Endothelial cell of umbilical vein (primary cell): Measurements from ENCODE around the gene RPL18A. TPM values are rescaled to one million over a fixed set of nuclear protein-coding genes. Genes with fewer than 3 reads are reported as not detected.

Experiments
- BruUV-seq: library from RNA; stranded (reverse); fragments of 400-500 nt; replicated peaks from 2 replicates; lab custom pipeline; 2021; lab: Mats Ljungman, UMichigan
- CTCF ChIA-PET: fragments of 300-600, 350-600 bp; sonication (Branson Sonifier 250); formaldehyde crosslinking; loops from one replicate; lab custom pipeline; 2021; ENCODE audit warnings: antibody characterized with exemption, inconsistent platforms; lab: Charles Lee
- POLR2A ChIA-PET: fragments of 300-600, 350-600 bp; sonication (Branson Sonifier 250); formaldehyde crosslinking; loops from one replicate; lab custom pipeline; 2021; ENCODE audit warnings: antibody characterized with exemption, inconsistent platforms; lab: Charles Lee
- DNase-seq: peaks from one replicate; pipeline ENCODE4 v3.0.0-alpha.2; 2011; ENCODE audit warnings: low read depth, low spot score
- FAIRE-seq: peaks from 2 replicates; lab custom pipeline; 2011; peaks lifted over from hg19 to GRCh38; lab: Jason Lieb, UNC
- H2AFZ ChIP-seq: 2 replicates; pipeline ENCODE4 v1.6.0; 2012; ENCODE audit warnings: low read depth, low read length, control low read depth, inconsistent platforms
- H3K27ac ChIP-seq: 2 replicates; pipeline ENCODE4 v1.5.1; 2011; ENCODE audit warnings: low read depth, mild to moderate bottlenecking, control low read depth, low read length, moderate library complexity; ENCODE audit not compliant: insufficient read depth
- H3K27me3 ChIP-seq, 2 experiments: 2 replicates each; pipeline versions ENCODE4 v1.6.0 to v1.6.1; 2011; ENCODE audit warnings: low read length in 2 of 2, mixed read lengths in 1 of 2; ENCODE audit not compliant: control insufficient read depth in 2 of 2, insufficient read depth in 2 of 2
- H3K36me3 ChIP-seq, 2 experiments: 2 replicates in 1 of 2; 3 replicates in 1 of 2; pipeline ENCODE4 v1.5.1; 2011; ENCODE audit warnings: low read length in 2 of 2, mild to moderate bottlenecking in 1 of 2, moderate library complexity in 1 of 2; ENCODE audit not compliant: control insufficient read depth in 2 of 2, insufficient read depth in 2 of 2; ENCODE audit errors: extremely low read depth in 1 of 2
- H3K4me1 ChIP-seq: 3 replicates; pipeline ENCODE4 v1.5.1; 2011; ENCODE audit warnings: mild to moderate bottlenecking, low read length; ENCODE audit not compliant: control insufficient read depth, insufficient read depth; ENCODE audit errors: extremely low read depth
- H3K4me2 ChIP-seq: 2 replicates; pipeline ENCODE4 v1.6.1; 2011; ENCODE audit warnings: low read length, control low read depth, mixed read lengths; ENCODE audit not compliant: insufficient read depth
- H3K4me3 ChIP-seq, 3 experiments: fragments of 200-600 bp in 1 of 3; sonication (generic), shearing (Covaris generic) in 1 of 3; replicated peaks in 1 of 3; 2 replicates each; pipeline ENCODE4 v1.5.1; 2011 to 2016; ENCODE audit warnings: control low read depth in 3 of 3, low read length in 3 of 3, mild to moderate bottlenecking in 2 of 3, inconsistent platforms in 1 of 3, low read depth in 1 of 3, moderate library complexity in 1 of 3; ENCODE audit not compliant: insufficient read depth in 1 of 3
- H3K79me2 ChIP-seq: 2 replicates; pipeline ENCODE4 v1.6.0; 2012; ENCODE audit warnings: low read length, inconsistent platforms; ENCODE audit not compliant: control insufficient read depth, insufficient read depth
- H3K9ac ChIP-seq: replicated peaks from 2 replicates; pipeline ENCODE3; 2011; ENCODE audit warnings: low read length, control low read depth; ENCODE audit not compliant: insufficient read depth; ENCODE audit errors: extremely low read depth
- H3K9me1 ChIP-seq: replicated peaks from 3 replicates; pipeline ENCODE4 v1.6.0; 2011; ENCODE audit warnings: mild to moderate bottlenecking, low read length; ENCODE audit not compliant: control insufficient read depth, insufficient read depth; ENCODE audit errors: extremely low read depth
- H3K9me3 ChIP-seq: replicated peaks from 2 replicates; pipeline ENCODE4 v1.5.1; 2012; ENCODE audit warnings: low read length, inconsistent platforms; ENCODE audit not compliant: control insufficient read depth, insufficient read depth
- H4K20me1 ChIP-seq: replicated peaks from 2 replicates; pipeline ENCODE3; 2011; ENCODE audit warnings: mild to moderate bottlenecking, low read length; ENCODE audit not compliant: control insufficient read depth, insufficient read depth; ENCODE audit errors: extremely low read depth
- EZH2 ChIP-seq: IDR thresholded peaks from 2 replicates; pipeline ENCODE4 v1.6.1; 2012; ENCODE audit warnings: borderline replicate concordance, low read depth, mild to moderate bottlenecking, moderate library complexity, low read length, inconsistent platforms; ENCODE audit not compliant: severe bottlenecking
- FOS ChIP-seq: IDR thresholded peaks from 2 replicates; pipeline ENCODE4 v1.6.1; 2011; ENCODE audit warnings: mild to moderate bottlenecking, low read length, moderate library complexity, borderline replicate concordance; ENCODE audit not compliant: insufficient read depth
- GATA2 ChIP-seq: IDR thresholded peaks from 2 replicates; pipeline ENCODE4 v1.7.0; 2011; ENCODE audit warnings: low read depth, mild to moderate bottlenecking, moderate library complexity, mixed read lengths, low read length; ENCODE audit not compliant: insufficient read length, insufficient read depth
- JUN ChIP-seq: IDR thresholded peaks from 2 replicates; pipeline ENCODE4 v1.6.1; 2011; ENCODE audit warnings: borderline replicate concordance, low read depth; ENCODE audit not compliant: insufficient read length, insufficient read depth
- MYC ChIP-seq: IDR thresholded peaks from one replicate; pipeline ENCODE4 v1.6.1; 2011; ENCODE audit warnings: mild to moderate bottlenecking, low read depth, low read length
- POLR2AphosphoS5 ChIP-seq: IDR thresholded peaks from 2 replicates; pipeline ENCODE4 v1.6.1; 2012; ENCODE audit warnings: low read depth, mild to moderate bottlenecking, control low read depth, low read length, moderate library complexity; ENCODE audit not compliant: insufficient read depth
- dilution Hi-C: fragments of 300-500 bp; cut with MboI; formaldehyde crosslinking; loops from one replicate; pipeline ENCODE4 v1.15.0; 2019; ENCODE audit warnings: low sequenced_read_pairs; ENCODE audit not compliant: extremely low pct_ligation_motif_present
- intact Hi-C: fragments of 100-400 bp; cut with micrococcal nuclease; formaldehyde crosslinking; loops from one replicate; pipeline ENCODE4 v1.10.0; 2022
- polyA plus RNA-seq, 4 experiments: library from polyadenylated mRNA; depleted of rRNA in 3 of 4; stranded (reverse) in 3 of 4; unstranded in 1 of 4; fragments of >200 nt; gene quantifications; 2 replicates each; pipeline versions ENCODE4 v1.2.1 to v1.2.3, GENCODE V29; 2011 to 2012; ENCODE audit warnings: missing spikeins in 1 of 4
- total RNA-seq: library from RNA; stranded (reverse); gene quantifications from 2 replicates; pipeline ENCODE4 v1.2.3, GENCODE V29; 2021
- TF ChIP-seq, protein P1 (sequence below), 2 donors: IDR thresholded peaks; 1 replicate in 1 of 2; 2 replicates in 1 of 2; pipeline ENCODE4 v1.5.1; 2011; ENCODE audit warnings: low read length in 2 of 2, mild to moderate bottlenecking in 2 of 2, moderate library complexity in 2 of 2, control low read depth in 1 of 2, inconsistent platforms in 1 of 2, low read depth in 1 of 2; ENCODE audit not compliant: insufficient read depth in 1 of 2; ENCODE audit errors: extremely low read depth in 1 of 2
- TF ChIP-seq, protein P2 (sequence below): IDR thresholded peaks from 2 replicates; pipeline ENCODE4 v1.6.1; 2011; ENCODE audit not compliant: insufficient read depth, insufficient read length

Gene RPL18A
- total and polyA plus RNA-seq, 2 donors (not counting 3 experiments of a cell fraction or from before 2014, with no cell fraction given) = 1,970 to 2,869 TPM

DNA sequence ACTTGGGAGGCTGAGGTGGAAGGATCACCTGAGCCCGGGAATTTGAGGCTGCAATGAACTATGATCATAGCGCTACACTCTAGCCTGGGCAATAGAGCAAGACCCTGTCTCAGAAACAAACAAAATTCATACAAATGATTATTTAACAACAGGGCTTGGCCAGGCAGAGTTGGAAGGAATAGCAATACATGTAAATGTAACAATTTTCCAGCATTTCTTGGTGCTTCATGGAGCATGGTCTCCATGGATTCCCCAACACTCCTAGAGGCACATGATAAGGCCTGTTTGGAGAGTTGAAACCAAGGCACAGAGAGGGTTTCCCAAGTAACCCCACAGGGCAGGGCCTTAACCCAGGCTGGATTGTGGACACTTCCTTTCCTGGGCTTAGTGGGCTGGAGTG lies 48.6 kb upstream of the RPL18A start:
- no peaks in the 10 kb centered on the region for H3K4me1 ChIP-seq
- no peak for TF ChIP-seq JUN
- TF ChIP-seq POLR2AphosphoS5 = no peak
- no peak for TF ChIP-seq FOS
- TF ChIP-seq, protein P1, sequence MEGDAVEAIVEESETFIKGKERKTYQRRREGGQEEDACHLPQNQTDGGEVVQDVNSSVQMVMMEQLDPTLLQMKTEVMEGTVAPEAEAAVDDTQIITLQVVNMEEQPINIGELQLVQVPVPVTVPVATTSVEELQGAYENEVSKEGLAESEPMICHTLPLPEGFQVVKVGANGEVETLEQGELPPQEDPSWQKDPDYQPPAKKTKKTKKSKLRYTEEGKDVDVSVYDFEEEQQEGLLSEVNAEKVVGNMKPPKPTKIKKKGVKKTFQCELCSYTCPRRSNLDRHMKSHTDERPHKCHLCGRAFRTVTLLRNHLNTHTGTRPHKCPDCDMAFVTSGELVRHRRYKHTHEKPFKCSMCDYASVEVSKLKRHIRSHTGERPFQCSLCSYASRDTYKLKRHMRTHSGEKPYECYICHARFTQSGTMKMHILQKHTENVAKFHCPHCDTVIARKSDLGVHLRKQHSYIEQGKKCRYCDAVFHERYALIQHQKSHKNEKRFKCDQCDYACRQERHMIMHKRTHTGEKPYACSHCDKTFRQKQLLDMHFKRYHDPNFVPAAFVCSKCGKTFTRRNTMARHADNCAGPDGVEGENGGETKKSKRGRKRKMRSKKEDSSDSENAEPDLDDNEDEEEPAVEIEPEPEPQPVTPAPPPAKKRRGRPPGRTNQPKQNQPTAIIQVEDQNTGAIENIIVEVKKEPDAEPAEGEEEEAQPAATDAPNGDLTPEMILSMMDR (IDR thresholded peaks at IDR 0.05; ENCODE audit: extremely low read depth in 1 of 2, insufficient read depth in 1 of 2, low read depth in 1 of 2, low read length in 2 of 2) = no peak
- TF ChIP-seq, protein P2, sequence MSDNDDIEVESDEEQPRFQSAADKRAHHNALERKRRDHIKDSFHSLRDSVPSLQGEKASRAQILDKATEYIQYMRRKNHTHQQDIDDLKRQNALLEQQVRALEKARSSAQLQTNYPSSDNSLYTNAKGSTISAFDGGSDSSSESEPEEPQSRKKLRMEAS = no peak
- no peak for TF ChIP-seq EZH2
- no peak for TF ChIP-seq GATA2
- no peak for TF ChIP-seq MYC
- FAIRE-seq (no peak), DNase-seq (no peak)
- no peaks in the 10 kb centered on the region for H3K36me3 ChIP-seq
- H3K27ac ChIP-seq = no peak overlapping the region
- POLR2A ChIA-PET = no interaction called here
- no peak overlapping the region for H3K4me3 ChIP-seq
- CTCF ChIA-PET = no interaction called here
- intact Hi-C loops (no loop called here), dilution Hi-C loops (no loop called here)
- H3K9me1 ChIP-seq = no peaks in the 10 kb centered on the region
- H2AFZ ChIP-seq = no peak overlapping the region
- no peak overlapping the region for H3K4me2 ChIP-seq
- H3K79me2 ChIP-seq = no peaks in the 10 kb centered on the region
- no TSS peak for BruUV-seq
- H3K27me3 ChIP-seq = no peaks in the 10 kb centered on the region
- H3K9me3 ChIP-seq = no peaks in the 10 kb centered on the region
- H4K20me1 ChIP-seq = no peaks in the 10 kb centered on the region
- no peak overlapping the region for H3K9ac ChIP-seq
